ENCODE measurements around the gene VN1R5.

- no peak for TF ChIP-seq JUND (IDR thresholded peaks at IDR 0.05; ENCODE audit: borderline replicate concordance, low read depth, low read length)
- TF ChIP-seq JUND (tag; IDR thresholded peaks at IDR 0.05; ENCODE audit: borderline replicate concordance, low read depth, low read length) = no peak
- no peak for TF ChIP-seq RCOR1 (IDR thresholded peaks at IDR 0.05; ENCODE audit: borderline replicate concordance in 1 of 2, low read depth in 2 of 2, low read length in 2 of 2)
Observed at GRCh38 chr1:247210062-247210375, 45.9 kb upstream of the VN1R5 start.

Measured in K562 (cell line).